ENCODE measurements around the gene UBALD2.
"Not testable (repeated sequence)": the region's sequence is repeated elsewhere in the genome, so short reads cannot be mapped to it uniquely, and the experiment has no call there.

UBALD2 gene

GRCh38 chr17:76264755-76265623, at the start of gene UBALD2:
UBALD2 (plus strand) TSS chr17:76265348; CDS start chr17:76265506, 158 bp downstream.
- H3K9me3 Mint-ChIP-seq, result no peaks in the 10 kb centered on the region
- H3K4me3 Mint-ChIP-seq, result peak within 1 kb of the TSS; percentile 92 to 94
- peak within 1 kb of the TSS; percentile 99 for H3K27ac Mint-ChIP-seq
- ATAC-seq (replicated peaks) (peak; percentile 79 to 84), DNase-seq (peak; percentile 100)
- H3K36me3 Mint-ChIP-seq, result peaks cover 29 to 37% of the 10 kb centered on the region in 2 donors
- H3K27me3 Mint-ChIP-seq, result no peaks in the 10 kb centered on the region
- peaks cover 51 to 80% of the 10 kb centered on the region in 2 donors for H3K4me1 Mint-ChIP-seq

GRCh38 chr17:76217081-76217480, 48.1 kb upstream of the UBALD2 start:
- ATAC-seq (replicated peaks), result no peak
- Mint-ChIP-seq H3K4me3 (no peak overlapping the region), H3K36me3 (no peaks in the 10 kb centered on the region)

GRCh38 chr17:76219670-76220383, 45.3 kb upstream of the UBALD2 start:
- Mint-ChIP-seq H3K27ac (no peak overlapping the region), H3K27me3 (no peaks in the 10 kb centered on the region), H3K9me3 (peaks cover 0 to 2% of the 10 kb centered on the region in 2 donors), H3K36me3 (no peaks in the 10 kb centered on the region), H3K4me1 (peaks cover 0 to 6% of the 10 kb centered on the region in 2 donors), H3K4me3 (no peak overlapping the region)
- ATAC-seq (replicated peaks) (no peak), DNase-seq (no peak)

More at GRCh38 chr17:76217081-76217480, 48.1 kb upstream of the UBALD2 start:
- Mint-ChIP-seq H3K4me1 (peaks cover 0 to 6% of the 10 kb centered on the region in 2 donors), H3K9me3 (peaks cover 0 to 2% of the 10 kb centered on the region in 2 donors), H3K27me3 (no peaks in the 10 kb centered on the region), H3K27ac (no peak overlapping the region)
- no peak for DNase-seq

GRCh38 chr17:76223802-76224201, 41.3 kb upstream of the UBALD2 start:
- no peak overlapping the region for H3K4me3 Mint-ChIP-seq
- peaks cover 3 to 7% of the 10 kb centered on the region in 2 donors for H3K4me1 Mint-ChIP-seq
- no peaks in the 10 kb centered on the region for H3K36me3 Mint-ChIP-seq
- H3K27ac Mint-ChIP-seq, result no peak overlapping the region
- H3K9me3 Mint-ChIP-seq, result no peaks in the 10 kb centered on the region
- H3K27me3 Mint-ChIP-seq, result no peaks in the 10 kb centered on the region
- ATAC-seq (replicated peaks), result no peak
- no peak for DNase-seq

GRCh38 chr17:76225373-76226086, 39.6 kb upstream of the UBALD2 start:
- not testable (repeated sequence) for H3K9me3 Mint-ChIP-seq; H3K27me3 Mint-ChIP-seq; H3K4me1 Mint-ChIP-seq; H3K4me3 Mint-ChIP-seq; DNase-seq; H3K36me3 Mint-ChIP-seq; H3K27ac Mint-ChIP-seq; ATAC-seq (replicated peaks)

- H3K27me3 Mint-ChIP-seq; H3K9me3 Mint-ChIP-seq; H3K4me1 Mint-ChIP-seq; ATAC-seq (replicated peaks); H3K27ac Mint-ChIP-seq; H3K4me3 Mint-ChIP-seq; H3K36me3 Mint-ChIP-seq; DNase-seq: not testable (repeated sequence)
Measured at GRCh38 chr17:76226749-76227148, 38.4 kb upstream of the UBALD2 start.

- H3K4me1 Mint-ChIP-seq, result peaks cover 5 to 12% of the 10 kb centered on the region in 2 donors
- no peak for DNase-seq
- H3K4me3 Mint-ChIP-seq, result no peak overlapping the region
- no peaks in the 10 kb centered on the region for H3K36me3 Mint-ChIP-seq
- no peaks in the 10 kb centered on the region for H3K9me3 Mint-ChIP-seq
- peaks cover 4 to 5% of the 10 kb centered on the region in 2 donors for H3K27me3 Mint-ChIP-seq
- ATAC-seq (replicated peaks), result no peak
- H3K27ac Mint-ChIP-seq, result no peak overlapping the region
Measured at GRCh38 chr17:76232342-76232741, 32.8 kb upstream of the UBALD2 start.

- no peak for ATAC-seq (replicated peaks)
- H3K4me3 Mint-ChIP-seq, result no peak overlapping the region
- H3K27me3 Mint-ChIP-seq, result peaks cover 6 to 7% of the 10 kb centered on the region in 2 donors
- DNase-seq, result no peak
- no peaks in the 10 kb centered on the region for H3K36me3 Mint-ChIP-seq
- H3K27ac Mint-ChIP-seq, result peak overlapping the region; percentile 3
- H3K4me1 Mint-ChIP-seq, result peaks cover 3 to 5% of the 10 kb centered on the region in 2 donors
- no peaks in the 10 kb centered on the region for H3K9me3 Mint-ChIP-seq
Measured at GRCh38 chr17:76233588-76234353, 31.4 kb upstream of the UBALD2 start.

- H3K4me1 Mint-ChIP-seq, result peaks cover 4 to 5% of the 10 kb centered on the region in 2 donors
- DNase-seq (no peak), ATAC-seq (replicated peaks) (no peak)
- no peaks in the 10 kb centered on the region for H3K36me3 Mint-ChIP-seq
- H3K27ac Mint-ChIP-seq, result no peak overlapping the region
- no peak overlapping the region for H3K4me3 Mint-ChIP-seq
- H3K27me3 Mint-ChIP-seq, result peaks cover 7 to 12% of the 10 kb centered on the region in 2 donors
- H3K9me3 Mint-ChIP-seq, result no peaks in the 10 kb centered on the region
Measured at GRCh38 chr17:76234354-76234679, 30.8 kb upstream of the UBALD2 start.

GRCh38 chr17:76235883-76236282, 29.3 kb upstream of the UBALD2 start:
- no peak overlapping the region for H3K27ac Mint-ChIP-seq

GRCh38 chr17:76236603-76237002, 28.5 kb upstream of the UBALD2 start:
- Mint-ChIP-seq H3K36me3 (peaks cover 0 to 1% of the 10 kb centered on the region in 2 donors), H3K27me3 (peaks cover 12 to 21% of the 10 kb centered on the region in 2 donors), H3K4me3 (no peak overlapping the region), H3K9me3 (no peaks in the 10 kb centered on the region), H3K27ac (no peak overlapping the region), H3K4me1 (peaks cover 11 to 15% of the 10 kb centered on the region in 2 donors)
- ATAC-seq (replicated peaks) (no peak), DNase-seq (no peak)

More at GRCh38 chr17:76235883-76236282, 29.3 kb upstream of the UBALD2 start:
- H3K4me1 Mint-ChIP-seq, result peaks cover 5 to 8% of the 10 kb centered on the region in 2 donors
- no peak overlapping the region for H3K4me3 Mint-ChIP-seq
- H3K36me3 Mint-ChIP-seq, result peaks cover 0 to under 1% of the 10 kb centered on the region in 2 donors
- no peaks in the 10 kb centered on the region for H3K9me3 Mint-ChIP-seq
- DNase-seq (no peak), ATAC-seq (replicated peaks) (no peak)
- H3K27me3 Mint-ChIP-seq, result peaks cover 5 to 14% of the 10 kb centered on the region in 2 donors

GRCh38 chr17:76237859-76238313, 27.3 kb upstream of the UBALD2 start:
- Mint-ChIP-seq H3K4me3 (no peak overlapping the region), H3K27me3 (peaks cover 22 to 25% of the 10 kb centered on the region in 2 donors), H3K9me3 (no peaks in the 10 kb centered on the region), H3K27ac (no peak overlapping the region), H3K36me3 (peaks cover 0 to 1% of the 10 kb centered on the region in 2 donors), H3K4me1 (peaks cover 11 to 17% of the 10 kb centered on the region in 2 donors)
- ATAC-seq (replicated peaks) (no peak), DNase-seq (no peak)

- Mint-ChIP-seq H3K9me3 (no peaks in the 10 kb centered on the region), H3K27ac (no peak overlapping the region), H3K36me3 (peaks cover 0 to 1% of the 10 kb centered on the region in 2 donors), H3K4me3 (peak overlapping the region in 1 of 2 donors; percentile 58), H3K4me1 (peaks cover 16 to 26% of the 10 kb centered on the region in 2 donors), H3K27me3 (peaks cover 31 to 32% of the 10 kb centered on the region in 2 donors)
- DNase-seq, result no peak
- no peak for ATAC-seq (replicated peaks)
Measured at GRCh38 chr17:76238847-76239537, 26.2 kb upstream of the UBALD2 start.
